ENCODE measurements around the gene MAST4. TPM values are rescaled to one million over a fixed set of nuclear protein-coding genes. Genes with fewer than 3 reads are reported as not detected.

Gene MAST4
- total and polyA plus RNA-seq, 8 donors: 5.9 to 29.7 (median 10.0) TPM

GRCh38 chr5:67189931-67190330 lies 593.7 kb downstream of the MAST4 start:
- Histone ChIP-seq H3K9me3 (no peaks in the 10 kb centered on the region), H3K36me3 (no peaks in the 10 kb centered on the region), H3K27ac (no peak overlapping the region), H3K4me1 (no peaks in the 10 kb centered on the region), H3K4me3 (no peak overlapping the region), H3K27me3 (no peaks in the 10 kb centered on the region)
- intact Hi-C loops (cut with DNase I): no loop called here
- FAIRE-seq: no peak
- no peak for TF ChIP-seq CTCF (IDR thresholded peaks at IDR 0.05)
- no peak for DNase-seq
- ATAC-seq: no peak
- 77 to 82% methylated on average over 1 of the region's 1 CpG for WGBS, 2 donors

GRCh38 chr5:67190410-67190809 lies 594.2 kb downstream of the MAST4 start:
- DNase-seq (no peak), ATAC-seq (no peak), FAIRE-seq (no peak)
- H3K27me3 ChIP-seq: no peaks in the 10 kb centered on the region
- intact Hi-C loops (cut with DNase I): no loop called here
- no peak overlapping the region for H3K4me3 ChIP-seq
- no peak overlapping the region for H3K27ac ChIP-seq
- no peaks in the 10 kb centered on the region for H3K4me1 ChIP-seq
- TF ChIP-seq CTCF (IDR thresholded peaks at IDR 0.05): no peak
- H3K36me3 ChIP-seq: no peaks in the 10 kb centered on the region
- H3K9me3 ChIP-seq: no peaks in the 10 kb centered on the region
- 75 to 76% methylated on average over 4 of the region's 4 CpGs for WGBS, 2 donors

GRCh38 chr5:67190861-67191260 lies 594.7 kb downstream of the MAST4 start:
- no peaks in the 10 kb centered on the region for H3K4me1 ChIP-seq

GRCh38 chr5:67192719-67193438 lies 596.7 kb downstream of the MAST4 start:
- no peak for TF ChIP-seq CTCF (IDR thresholded peaks at IDR 0.05)
- WGBS, 2 donors: 66 to 74% methylated on average over 9 of the region's 9 CpGs
- Histone ChIP-seq H3K4me3 (no peak overlapping the region), H3K9me3 (no peaks in the 10 kb centered on the region), H3K27ac (peak overlapping the region in 1 of 4 donors; percentile 50), H3K4me1 (no peaks in the 10 kb centered on the region), H3K27me3 (no peaks in the 10 kb centered on the region), H3K36me3 (no peaks in the 10 kb centered on the region)
- ATAC-seq (peak in 2 of 4 donors; percentile 40 to 71), FAIRE-seq (no peak), DNase-seq (no peak)
- intact Hi-C loops (cut with DNase I): no loop called here

More at GRCh38 chr5:67190861-67191260, 594.7 kb downstream of the MAST4 start:
- DNase-seq (no peak), FAIRE-seq (no peak), ATAC-seq (no peak)
- intact Hi-C loops (cut with DNase I): no loop called here
- Histone ChIP-seq H3K36me3 (no peaks in the 10 kb centered on the region), H3K27me3 (no peaks in the 10 kb centered on the region), H3K4me3 (no peak overlapping the region), H3K9me3 (no peaks in the 10 kb centered on the region), H3K27ac (no peak overlapping the region)
- WGBS, 2 donors: 63 to 65% methylated on average over 5 of the region's 5 CpGs
- no peak for TF ChIP-seq CTCF (IDR thresholded peaks at IDR 0.05)

GRCh38 chr5:67193439-67193807 lies 597.2 kb downstream of the MAST4 start:
- Histone ChIP-seq H3K4me1 (no peaks in the 10 kb centered on the region), H3K27ac (peak overlapping the region in 2 of 4 donors; percentile 13 to 50), H3K36me3 (no peaks in the 10 kb centered on the region), H3K27me3 (no peaks in the 10 kb centered on the region), H3K4me3 (no peak overlapping the region), H3K9me3 (no peaks in the 10 kb centered on the region)
- no peak for DNase-seq
- intact Hi-C loops (cut with DNase I): no loop called here
- WGBS, 2 donors: 67 to 72% methylated on average over 2 of the region's 2 CpGs
- TF ChIP-seq CTCF (IDR thresholded peaks at IDR 0.05): no peak
- ATAC-seq: peak in 2 of 4 donors; percentile 17 to 39
- no peak for FAIRE-seq

Data from pancreas (tissue), 10 donors.